ENCODE measurements around the gene ADAMTS6. TPM values are rescaled to one million over a fixed set of nuclear protein-coding genes. Genes with fewer than 3 reads are reported as not detected.

The ADAMTS6 gene
- total and polyA plus RNA-seq, 2 of the 13 experiments (the other 11 are each of a cell fraction or from before 2014, with no cell fraction given): 3.1 to 8.2 TPM

- no peaks in the 10 kb centered on the region for H3K79me2 ChIP-seq (ENCODE audit: insufficient read depth, low read length)
- no peaks in the 10 kb centered on the region for H3K4me1 ChIP-seq (ENCODE audit: insufficient read depth, low read length)
- H3K27me3 ChIP-seq (ENCODE audit: control insufficient read depth in 1 of 2, insufficient read depth in 2 of 2, low read length in 2 of 2): no peaks in the 10 kb centered on the region
- H3K36me3 ChIP-seq (replicated peaks in 1 of 2; ENCODE audit: control insufficient read depth in 1 of 2, insufficient read depth in 2 of 2, low read length in 2 of 2): no peaks in the 10 kb centered on the region
- ATAC-seq (no peak), FAIRE-seq (no peak), DNase-seq (ENCODE audit: low spot score) (no peak)
- no peak overlapping the region for H3K27ac ChIP-seq (ENCODE audit: extremely low read length, insufficient read depth, low read length)
- BruUV-seq (replicated peaks): no TSS peak
- H2AFZ ChIP-seq (ENCODE audit: low read length): no peak overlapping the region
- H3K4me3 ChIP-seq (replicated peaks in 1 of 3; ENCODE audit: insufficient read depth in 1 of 3, low read depth in 2 of 3, low read length in 3 of 3): no peak overlapping the region
- ChIA-PET POLR2A (no interaction called here), CTCF (ENCODE audit: low intra/inter-chr PET ratio, low total read pairs) (no interaction called here)
- H3K9ac ChIP-seq (ENCODE audit: insufficient read depth, low read depth, low read length): no peak overlapping the region
- no peaks in the 10 kb centered on the region for H3K9me3 ChIP-seq (ENCODE audit: low read length)
- no peak overlapping the region for H3K4me2 ChIP-seq (ENCODE audit: low read depth, low read length)
- intact Hi-C loops (cut with micrococcal nuclease; ENCODE audit: unreplicated experiment): loop anchor here (5.0 kb wide), 1 partner anchor 255 kb away; no protein-coding TSS in a partner anchor
- no peaks in the 10 kb centered on the region for H4K20me1 ChIP-seq (ENCODE audit: insufficient read depth, low read length)
- WGBS (ENCODE audit: low lambda C conversion rate): 78% methylated on average over 5 of the region's 5 CpGs
- in situ Hi-C loops (cut with HindIII; ENCODE audit: extremely low pct_ligation_motif_present, low pct_unique_long_range_greater_than_20kb): no loop called here
- TF ChIP-seq KAT7 (CRISPR knock-in tag; IDR thresholded peaks at IDR 0.05; ENCODE audit: borderline replicate concordance) (no peak), ZNF142 (CRISPR knock-in tag; IDR thresholded peaks at IDR 0.05) (no peak), ZNF878 (CRISPR knock-in tag; IDR thresholded peaks at IDR 0.05) (no peak), USF2 (IDR thresholded peaks at IDR 0.05; ENCODE audit: low read depth, low read length) (no peak), USF2 (CRISPR knock-in tag; IDR thresholded peaks at IDR 0.05; ENCODE audit: borderline replicate concordance) (no peak), ETS1 (CRISPR knock-in tag; IDR thresholded peaks at IDR 0.05) (no peak), ZNF234 (CRISPR knock-in tag; conservative IDR thresholded peaks at IDR 0.05) (no peak), MLX (CRISPR knock-in tag; IDR thresholded peaks at IDR 0.05) (no peak), ARNT (IDR thresholded peaks at IDR 0.05) (no peak), THAP9 (CRISPR knock-in tag; IDR thresholded peaks at IDR 0.05; ENCODE audit: borderline replicate concordance) (no peak)
Observed at GRCh38 chr5:65197531-65198455, 283.9 kb downstream of the ADAMTS6 start.
